Right lobe of liver (tissue), 4 donors: ENCODE measurements around the gene TET1.
"Not testable (repeated sequence)": the region's sequence is repeated elsewhere in the genome, so short reads cannot be mapped to it uniquely, and the experiment has no call there.

ENCODE experiments used
- POLR2A ChIP-seq: fragments of 450-650 bp; IDR thresholded peaks from one replicate; pipeline ENCODE4 v1.6.1; 2017; ENCODE audit warnings: antibody characterized with exemption, mild to moderate bottlenecking
- TF ChIP-seq, protein P1 (sequence below), 4 donors: fragments of 200-600 bp in 3 of 4; fragments of 450-650 bp in 1 of 4; IDR thresholded peaks; one replicate each; pipeline versions ENCODE4 v1.5.1 to v1.8.0; 2016 to 2022; ENCODE audit warnings: antibody characterized with exemption in 4 of 4, mild to moderate bottlenecking in 2 of 4
- donor health status: DM: no; HTN: no; CAD: no.
- donor health status: DM: no; HTN: no; CAD: no.
- donor health status: DM: no; HTN: yes; CAD: no.

DNA sequence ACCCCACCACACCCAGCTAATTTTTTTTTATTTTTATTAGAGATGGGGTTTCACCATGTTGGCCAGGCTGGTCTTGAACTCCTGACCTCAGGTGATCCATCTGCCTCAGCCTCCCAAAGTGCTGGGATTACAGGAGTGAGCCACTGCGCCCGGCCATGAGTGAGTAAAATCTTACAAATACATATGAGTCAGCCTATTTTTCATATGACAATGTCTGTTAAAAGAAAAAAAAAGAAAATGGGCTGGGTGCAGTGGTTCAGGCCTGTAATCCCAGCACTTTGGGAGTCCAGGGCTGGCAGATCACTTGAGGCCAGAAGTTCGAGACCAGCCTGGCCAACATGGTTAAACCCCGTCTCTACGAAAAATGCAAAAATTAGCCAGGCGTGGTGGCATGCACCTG, 24.1 kb downstream of the TET1 start:
- TF ChIP-seq, protein P1, sequence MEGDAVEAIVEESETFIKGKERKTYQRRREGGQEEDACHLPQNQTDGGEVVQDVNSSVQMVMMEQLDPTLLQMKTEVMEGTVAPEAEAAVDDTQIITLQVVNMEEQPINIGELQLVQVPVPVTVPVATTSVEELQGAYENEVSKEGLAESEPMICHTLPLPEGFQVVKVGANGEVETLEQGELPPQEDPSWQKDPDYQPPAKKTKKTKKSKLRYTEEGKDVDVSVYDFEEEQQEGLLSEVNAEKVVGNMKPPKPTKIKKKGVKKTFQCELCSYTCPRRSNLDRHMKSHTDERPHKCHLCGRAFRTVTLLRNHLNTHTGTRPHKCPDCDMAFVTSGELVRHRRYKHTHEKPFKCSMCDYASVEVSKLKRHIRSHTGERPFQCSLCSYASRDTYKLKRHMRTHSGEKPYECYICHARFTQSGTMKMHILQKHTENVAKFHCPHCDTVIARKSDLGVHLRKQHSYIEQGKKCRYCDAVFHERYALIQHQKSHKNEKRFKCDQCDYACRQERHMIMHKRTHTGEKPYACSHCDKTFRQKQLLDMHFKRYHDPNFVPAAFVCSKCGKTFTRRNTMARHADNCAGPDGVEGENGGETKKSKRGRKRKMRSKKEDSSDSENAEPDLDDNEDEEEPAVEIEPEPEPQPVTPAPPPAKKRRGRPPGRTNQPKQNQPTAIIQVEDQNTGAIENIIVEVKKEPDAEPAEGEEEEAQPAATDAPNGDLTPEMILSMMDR (IDR thresholded peaks at IDR 0.05) = not testable (repeated sequence)
- TF ChIP-seq POLR2A = not testable (repeated sequence)
